DOHH2 (cell line): ENCODE results near the gene LRMDA.

ENCODE experiments used
- EZH2phosphoT487 ChIP-seq: fragments of 200-600 bp; sonication (generic); IDR thresholded peaks from 2 replicates; pipeline ENCODE4 v1.6.1; 2017; ENCODE audit warnings: borderline replicate concordance, mild to moderate bottlenecking, antibody characterized with exemption, low read length, moderate library complexity, mixed read lengths
- TF ChIP-seq, protein P1 (sequence below): fragments of 200-600 bp; sonication (generic); IDR thresholded peaks from one replicate; pipeline ENCODE4 v1.5.1; 2014; ENCODE audit warnings: antibody characterized with exemption, mild to moderate bottlenecking, low read depth, low read length; ENCODE audit not compliant: poor library complexity, severe bottlenecking

GRCh38 chr10:75861582-75861981, 430.2 kb downstream of the LRMDA start:
- TF ChIP-seq, protein P1, sequence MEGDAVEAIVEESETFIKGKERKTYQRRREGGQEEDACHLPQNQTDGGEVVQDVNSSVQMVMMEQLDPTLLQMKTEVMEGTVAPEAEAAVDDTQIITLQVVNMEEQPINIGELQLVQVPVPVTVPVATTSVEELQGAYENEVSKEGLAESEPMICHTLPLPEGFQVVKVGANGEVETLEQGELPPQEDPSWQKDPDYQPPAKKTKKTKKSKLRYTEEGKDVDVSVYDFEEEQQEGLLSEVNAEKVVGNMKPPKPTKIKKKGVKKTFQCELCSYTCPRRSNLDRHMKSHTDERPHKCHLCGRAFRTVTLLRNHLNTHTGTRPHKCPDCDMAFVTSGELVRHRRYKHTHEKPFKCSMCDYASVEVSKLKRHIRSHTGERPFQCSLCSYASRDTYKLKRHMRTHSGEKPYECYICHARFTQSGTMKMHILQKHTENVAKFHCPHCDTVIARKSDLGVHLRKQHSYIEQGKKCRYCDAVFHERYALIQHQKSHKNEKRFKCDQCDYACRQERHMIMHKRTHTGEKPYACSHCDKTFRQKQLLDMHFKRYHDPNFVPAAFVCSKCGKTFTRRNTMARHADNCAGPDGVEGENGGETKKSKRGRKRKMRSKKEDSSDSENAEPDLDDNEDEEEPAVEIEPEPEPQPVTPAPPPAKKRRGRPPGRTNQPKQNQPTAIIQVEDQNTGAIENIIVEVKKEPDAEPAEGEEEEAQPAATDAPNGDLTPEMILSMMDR: no peak
- no peak for TF ChIP-seq EZH2phosphoT487
